ENCODE results near the gene HOXC10. TPM values are rescaled to one million over a fixed set of nuclear protein-coding genes. Genes with fewer than 3 reads are reported as not detected.

The HOXC10 gene
- total RNA-seq, 2 donors from 2014 or later = not detected

- Mint-ChIP-seq H3K9me3 (no peaks in the 10 kb centered on the region), H3K36me3 (peaks cover 11 to 22% of the 10 kb centered on the region in 2 donors), H3K27ac (no peak overlapping the region)
- ATAC-seq = no peak
- DNase-seq (ENCODE audit: low spot score in 2 of 2) = no peak
Measured at GRCh38 chr12:53958128-53958527, 26.8 kb upstream of the HOXC10 start.

GRCh38 chr12:53959314-53959713 lies 25.6 kb upstream of the HOXC10 start:
- Mint-ChIP-seq H3K9me3 (no peaks in the 10 kb centered on the region), H3K36me3 (peaks cover 6 to 10% of the 10 kb centered on the region in 2 donors)

GRCh38 chr12:53960187-53961024 lies 24.5 kb upstream of the HOXC10 start:
- Mint-ChIP-seq H3K27ac (peak overlapping the region in 1 of 2 donors; percentile 90), H3K36me3 (peaks cover 6 to 10% of the 10 kb centered on the region in 2 donors), H3K9me3 (no peaks in the 10 kb centered on the region)
- ATAC-seq = no peak
- no peak for DNase-seq (ENCODE audit: low spot score in 2 of 2)

More at GRCh38 chr12:53959314-53959713, 25.6 kb upstream of the HOXC10 start:
- no peak for DNase-seq (ENCODE audit: low spot score in 2 of 2)
- no peak for ATAC-seq
- H3K27ac Mint-ChIP-seq = peak overlapping the region in 1 of 2 donors; percentile 67

- DNase-seq (ENCODE audit: low spot score in 2 of 2) = no peak
- no peak overlapping the region for H3K27ac Mint-ChIP-seq
- H3K9me3 Mint-ChIP-seq = no peaks in the 10 kb centered on the region
- peaks cover 6 to 10% of the 10 kb centered on the region in 2 donors for H3K36me3 Mint-ChIP-seq
- ATAC-seq = no peak
Measured at GRCh38 chr12:53961025-53961761, 23.8 kb upstream of the HOXC10 start.

GRCh38 chr12:53963005-53963404 lies 21.9 kb upstream of the HOXC10 start:
- peaks cover 6 to 10% of the 10 kb centered on the region in 2 donors for H3K36me3 Mint-ChIP-seq

GRCh38 chr12:53963434-53964314 lies 21.3 kb upstream of the HOXC10 start:
- Mint-ChIP-seq H3K27ac (no peak overlapping the region), H3K36me3 (peaks cover 6 to 10% of the 10 kb centered on the region in 2 donors), H3K9me3 (no peaks in the 10 kb centered on the region)
- ATAC-seq = no peak
- no peak for DNase-seq (ENCODE audit: low spot score in 2 of 2)

More at GRCh38 chr12:53963005-53963404, 21.9 kb upstream of the HOXC10 start:
- DNase-seq (ENCODE audit: low spot score in 2 of 2) (no peak), ATAC-seq (no peak)
- H3K27ac Mint-ChIP-seq = no peak overlapping the region
- no peaks in the 10 kb centered on the region for H3K9me3 Mint-ChIP-seq

- no peaks in the 10 kb centered on the region for H3K9me3 Mint-ChIP-seq
- peaks cover 6 to 10% of the 10 kb centered on the region in 2 donors for H3K36me3 Mint-ChIP-seq
- no peak for DNase-seq (ENCODE audit: low spot score in 2 of 2)
- no peak for ATAC-seq
- H3K27ac Mint-ChIP-seq = no peak overlapping the region
Measured at GRCh38 chr12:53964315-53964713, 20.6 kb upstream of the HOXC10 start.

- Mint-ChIP-seq H3K27ac (no peak overlapping the region), H3K36me3 (peaks cover 2 to 5% of the 10 kb centered on the region in 2 donors), H3K9me3 (no peaks in the 10 kb centered on the region)
- DNase-seq (ENCODE audit: low spot score in 2 of 2) (no peak), ATAC-seq (no peak)
Measured at GRCh38 chr12:53965281-53966084, 19.5 kb upstream of the HOXC10 start.

- no peak overlapping the region for H3K27ac Mint-ChIP-seq
- no peak for ATAC-seq
- DNase-seq (ENCODE audit: low spot score in 2 of 2) = no peak
- H3K36me3 Mint-ChIP-seq = peaks cover 0 to 6% of the 10 kb centered on the region in 2 donors
- H3K9me3 Mint-ChIP-seq = no peaks in the 10 kb centered on the region
Measured at GRCh38 chr12:53966085-53966384, 18.9 kb upstream of the HOXC10 start.

GRCh38 chr12:53966385-53967133 lies 18.4 kb upstream of the HOXC10 start:
- Mint-ChIP-seq H3K27ac (no peak overlapping the region), H3K36me3 (peaks cover 0 to 11% of the 10 kb centered on the region in 2 donors), H3K9me3 (no peaks in the 10 kb centered on the region)
- ATAC-seq = no peak
- DNase-seq (ENCODE audit: low spot score in 2 of 2) = no peak

- Mint-ChIP-seq H3K9me3 (no peaks in the 10 kb centered on the region), H3K36me3 (peaks cover 0 to 12% of the 10 kb centered on the region in 2 donors), H3K27ac (no peak overlapping the region)
- DNase-seq (ENCODE audit: low spot score in 2 of 2) = no peak
- ATAC-seq = no peak
Measured at GRCh38 chr12:53967421-53967925, 17.5 kb upstream of the HOXC10 start.

- no peak for DNase-seq (ENCODE audit: low spot score in 2 of 2)
- no peak for ATAC-seq
- Mint-ChIP-seq H3K27ac (no peak overlapping the region), H3K36me3 (peaks cover 7 to 19% of the 10 kb centered on the region in 2 donors), H3K9me3 (peaks cover 0 to 5% of the 10 kb centered on the region in 2 donors)
Measured at GRCh38 chr12:53968214-53969127, 16.5 kb upstream of the HOXC10 start.

GRCh38 chr12:53969588-53970259 lies 15.2 kb upstream of the HOXC10 start:
- peaks cover 7 to 20% of the 10 kb centered on the region in 2 donors for H3K36me3 Mint-ChIP-seq
- DNase-seq (ENCODE audit: low spot score in 2 of 2) (no peak), ATAC-seq (no peak)
- peaks cover 0 to 5% of the 10 kb centered on the region in 2 donors for H3K9me3 Mint-ChIP-seq
- H3K27ac Mint-ChIP-seq = no peak overlapping the region

- DNase-seq (ENCODE audit: low spot score in 2 of 2) (no peak), ATAC-seq (no peak)
- Mint-ChIP-seq H3K9me3 (peaks cover 0 to 5% of the 10 kb centered on the region in 2 donors), H3K27ac (no peak overlapping the region), H3K36me3 (peaks cover 7 to 20% of the 10 kb centered on the region in 2 donors)
Measured at GRCh38 chr12:53970451-53970850, 14.5 kb upstream of the HOXC10 start.
